CD14-positive monocyte (primary cell): Measurements from ENCODE around the gene C16orf82. TPM values are rescaled to one million over a fixed set of nuclear protein-coding genes. Genes with fewer than 3 reads are reported as not detected.

Experiments
- DNase-seq, 3 donors: peaks; one replicate each; pipeline ENCODE4 v3.0.0-alpha.2; 2011 to 2022
- H2AFZ ChIP-seq: 2 replicates; pipeline ENCODE4 v1.6.0; 2012; ENCODE audit warnings: mild to moderate bottlenecking, low read depth, low read length, inconsistent platforms; ENCODE audit not compliant: insufficient read depth, poor library complexity, severe bottlenecking
- H3K27ac ChIP-seq, 2 donors: 1 replicate in 1 of 2; 2 replicates in 1 of 2; pipeline ENCODE4 v1.5.1; 2012 to 2013; ENCODE audit warnings: low read length in 2 of 2, control low read depth in 1 of 2, inconsistent platforms in 1 of 2, low read depth in 1 of 2, mild to moderate bottlenecking in 1 of 2
- H3K27me3 ChIP-seq, 2 donors: one replicate each; pipeline versions ENCODE4 v1.6.0 to v1.6.1; 2011 to 2013; ENCODE audit warnings: low read length in 2 of 2; ENCODE audit not compliant: control insufficient read depth in 2 of 2, insufficient read depth in 2 of 2
- H3K36me3 ChIP-seq, 2 donors: replicated peaks in 1 of 2; 1 replicate in 1 of 2; 2 replicates in 1 of 2; pipeline versions ENCODE4 v1.5.1 to v1.6.1; 2012 to 2013; ENCODE audit warnings: low read length in 2 of 2, control low read depth in 1 of 2, inconsistent platforms in 1 of 2, mild to moderate bottlenecking in 1 of 2; ENCODE audit not compliant: insufficient read depth in 2 of 2, control insufficient read depth in 1 of 2
- H3K4me1 ChIP-seq, 2 donors: 1 replicate in 1 of 2; 2 replicates in 1 of 2; pipeline versions ENCODE4 v1.5.1 to v1.6.1; 2012 to 2013; ENCODE audit warnings: low read length in 2 of 2, control low read depth in 1 of 2, inconsistent platforms in 1 of 2, mild to moderate bottlenecking in 1 of 2, moderate library complexity in 1 of 2; ENCODE audit not compliant: insufficient read depth in 2 of 2, control insufficient read depth in 1 of 2
- H3K4me2 ChIP-seq: replicated peaks from 2 replicates; pipeline ENCODE3; 2012; ENCODE audit warnings: low read length, moderate library complexity, mild to moderate bottlenecking; ENCODE audit not compliant: poor library complexity, severe bottlenecking; ENCODE audit errors: extremely low read depth
- H3K4me3 ChIP-seq, 3 experiments: fragments of 200-600 bp in 1 of 3; sonication (generic) in 1 of 3; replicated peaks in 1 of 3; 1 replicate in 2 of 3; 2 replicates in 1 of 3; pipeline ENCODE4 v1.5.1; 2011 to 2013; ENCODE audit warnings: low read length in 3 of 3, mild to moderate bottlenecking in 3 of 3, control low read depth in 2 of 3, low read depth in 2 of 3, inconsistent platforms in 1 of 3, moderate library complexity in 1 of 3
- H3K79me2 ChIP-seq: 2 replicates; pipeline ENCODE4 v1.6.0; 2012; ENCODE audit warnings: mild to moderate bottlenecking, control low read depth, inconsistent platforms, low read length, moderate library complexity; ENCODE audit not compliant: insufficient read depth
- H3K9ac ChIP-seq: 2 replicates; pipeline ENCODE4 v1.6.0; 2017; ENCODE audit warnings: low read length, mild to moderate bottlenecking; ENCODE audit not compliant: insufficient read depth, poor library complexity, severe bottlenecking
- H3K9me3 ChIP-seq, 2 donors: replicated peaks in 1 of 2; 1 replicate in 1 of 2; 2 replicates in 1 of 2; pipeline versions ENCODE4 v1.5.1 to v1.6.1; 2012 to 2013; ENCODE audit warnings: low read length in 2 of 2, control low read depth in 1 of 2; ENCODE audit not compliant: control insufficient read depth in 1 of 2, insufficient read depth in 1 of 2
- H4K20me1 ChIP-seq: 2 replicates; pipeline ENCODE4 v1.6.0; 2012; ENCODE audit warnings: mild to moderate bottlenecking, low read length, control low read depth, moderate library complexity; ENCODE audit not compliant: insufficient read depth
- H3K27ac Mint-ChIP-seq, 7 donors: one replicate each; pipeline ENCODE4 v1.8.0; 2020; ENCODE audit warnings: mild to moderate bottlenecking in 7 of 7, mixed read lengths in 7 of 7, moderate library complexity in 6 of 7, inconsistent platforms in 2 of 7
- H3K27me3 Mint-ChIP-seq, 3 donors: one replicate each; pipeline ENCODE4 v1.8.0; 2021 to 2022; ENCODE audit warnings: low read depth in 3 of 3, mild to moderate bottlenecking in 3 of 3, mixed read lengths in 3 of 3, moderate library complexity in 3 of 3, inconsistent platforms in 1 of 3
- H3K36me3 Mint-ChIP-seq, 2 donors: one replicate each; pipeline ENCODE4 v1.8.0; 2020; ENCODE audit warnings: mixed read lengths in 2 of 2, inconsistent platforms in 1 of 2, mild to moderate bottlenecking in 1 of 2
- H3K4me1 Mint-ChIP-seq: one replicate; pipeline ENCODE4 v1.8.0; 2020; ENCODE audit warnings: mild to moderate bottlenecking, mixed read lengths
- H3K4me3 Mint-ChIP-seq, 2 donors: one replicate each; pipeline ENCODE4 v1.8.0; 2020; ENCODE audit warnings: mild to moderate bottlenecking in 2 of 2, mixed read lengths in 2 of 2, moderate library complexity in 1 of 2
- H3K9me3 Mint-ChIP-seq, 7 donors: one replicate each; pipeline ENCODE4 v1.8.0; 2020 to 2022; ENCODE audit warnings: mixed read lengths in 7 of 7, mild to moderate bottlenecking in 6 of 7, moderate library complexity in 6 of 7, inconsistent platforms in 2 of 7
- CTCF ChIP-seq: fragments of 200-600 bp; IDR thresholded peaks from one replicate; pipeline ENCODE4 v1.8.0; 2022; ENCODE audit warnings: antibody characterized with exemption, mild to moderate bottlenecking
- WGBS: methylation state at CpG from one replicate; pipeline ENCODE4 v1.1.5; 2013; ENCODE audit warnings: missing lambda C conversion rate; ENCODE audit not compliant: insufficient coverage; 5-methylcytosine and 5-hydroxymethylcytosine counted together
- intact Hi-C, 2 donors: fragments of 100-400 bp; cut with micrococcal nuclease; formaldehyde crosslinking; loops; one replicate each; pipeline versions ENCODE4 v1.15.0 to v1.15.1; 2023
- polyA plus RNA-seq, 3 donors: library from polyadenylated mRNA; depleted of rRNA in 1 of 3; unstranded in 2 of 3; stranded (reverse) in 1 of 3; fragments of 300-500 nt in 2 of 3; fragments of >200 nt in 1 of 3; fragmentation: Illumina TruSeq in 2 of 3; gene quantifications; 1 replicate in 2 of 3; 2 replicates in 1 of 3; pipeline ENCODE4 v1.2.3, GENCODE V29; 2012 to 2021

The C16orf82 gene
- polyA plus RNA-seq, 3 donors = not detected

- no peaks in the 10 kb centered on the region for H3K36me3 ChIP-seq
- no peaks in the 10 kb centered on the region for H3K9me3 ChIP-seq
- peaks cover 0 to 2% (median 0%) of the 10 kb centered on the region in 3 donors for H3K27me3 Mint-ChIP-seq
- no peak overlapping the region for H3K4me2 ChIP-seq
- peaks cover 0 to 5% (median 0%) of the 10 kb centered on the region in 7 donors for H3K9me3 Mint-ChIP-seq
- H3K36me3 Mint-ChIP-seq = no peaks in the 10 kb centered on the region
- peak overlapping the region in 1 of 7 donors; percentile 36 for H3K27ac Mint-ChIP-seq
- no peak overlapping the region for H3K4me3 Mint-ChIP-seq
- no peak overlapping the region for H3K4me3 ChIP-seq
- H3K4me1 Mint-ChIP-seq = no peaks in the 10 kb centered on the region
- H4K20me1 ChIP-seq = no peaks in the 10 kb centered on the region
- no peaks in the 10 kb centered on the region for H3K27me3 ChIP-seq
- H3K4me1 ChIP-seq = no peaks in the 10 kb centered on the region
- H3K79me2 ChIP-seq = no peaks in the 10 kb centered on the region
- 85% methylated on average over 6 of the region's 6 CpGs for WGBS
- DNase-seq = no peak
- H3K27ac ChIP-seq = no peak overlapping the region
- intact Hi-C loops = no loop called here
- TF ChIP-seq CTCF = no peak
- H3K9ac ChIP-seq = no peak overlapping the region
- H2AFZ ChIP-seq = no peak overlapping the region
These were observed 37.2 kb upstream of the C16orf82 start for GRCh38 chr16:27029525-27029924.

GRCh38 chr16:27033281-27033979, 33.3 kb upstream of the C16orf82 start:
- H2AFZ ChIP-seq = no peak overlapping the region

More at GRCh38 chr16:27033281-27033979, 33.3 kb upstream of the C16orf82 start:
- WGBS = 96% methylated on average over 8 of the region's 12 CpGs
- H3K4me3 Mint-ChIP-seq = no peak overlapping the region
- TF ChIP-seq CTCF = no peak
- no peaks in the 10 kb centered on the region for H3K36me3 Mint-ChIP-seq
- H3K4me1 Mint-ChIP-seq = no peaks in the 10 kb centered on the region
- no peak overlapping the region for H3K9ac ChIP-seq
- H3K27me3 Mint-ChIP-seq = peaks cover 0 to 2% (median 2%) of the 10 kb centered on the region in 3 donors
- H4K20me1 ChIP-seq = no peaks in the 10 kb centered on the region
- no peaks in the 10 kb centered on the region for H3K4me1 ChIP-seq
- no peak overlapping the region for H3K4me3 ChIP-seq
- H3K79me2 ChIP-seq = no peaks in the 10 kb centered on the region
- H3K9me3 ChIP-seq = no peaks in the 10 kb centered on the region
- H3K36me3 ChIP-seq = no peaks in the 10 kb centered on the region
- H3K27ac ChIP-seq = no peak overlapping the region
- intact Hi-C loops = no loop called here
- no peak overlapping the region for H3K4me2 ChIP-seq
- no peak for DNase-seq
- no peak overlapping the region for H3K27ac Mint-ChIP-seq
- H3K9me3 Mint-ChIP-seq = peaks cover 0 to 5% (median 0%) of the 10 kb centered on the region in 7 donors
- H3K27me3 ChIP-seq = no peaks in the 10 kb centered on the region
